ENCODE data around the gene RAP1B. TPM values are rescaled to one million over a fixed set of nuclear protein-coding genes. Genes with fewer than 3 reads are reported as not detected.
A peak's percentile ranks its signal among the peaks of the same experiment; 100 is the strongest.

The RAP1B gene
- total RNA-seq, 4 donors from 2014 or later = 133 to 232 (median 193) TPM

DNA sequence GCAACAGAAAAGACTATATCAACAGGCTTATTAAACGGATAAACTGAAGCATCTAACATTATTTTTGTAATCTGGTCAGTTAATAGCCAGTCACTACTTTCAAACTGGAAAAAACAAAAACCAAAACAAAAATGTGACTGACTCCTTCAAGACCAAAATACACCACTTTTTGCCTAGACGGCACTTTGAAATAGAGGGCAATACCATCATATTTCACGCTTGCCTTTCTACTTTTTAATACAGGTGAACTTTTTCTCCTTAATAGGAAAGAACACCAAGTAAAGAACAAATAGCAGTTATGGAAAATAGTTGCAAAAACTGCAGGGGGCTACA lies 75.5 kb downstream of the RAP1B start:
- Histone ChIP-seq H3K36me3 (peaks cover 0 to 3% of the 10 kb centered on the region in 2 donors), H3K4me1 (peaks cover 6 to 9% of the 10 kb centered on the region in 2 donors), H3K27ac (peak overlapping the region; percentile 40 to 77 (median 75)), H3K4me3 (replicated peaks in 1 of 3) (peak overlapping the region in 2 of 3 donors; percentile 64 to 82), H3K27me3 (no peaks in the 10 kb centered on the region), H3K9me3 (no peaks in the 10 kb centered on the region)
- DNase-seq = no peak
- WGBS, 2 donors = 45 to 54% methylated on average over 3 of the region's 3 CpGs
- intact Hi-C loops (cut with DNase I) = loop anchor here (10.0 kb wide), 1 partner anchor 331 kb away; no protein-coding TSS in a partner anchor
- TF ChIP-seq, protein P1, sequence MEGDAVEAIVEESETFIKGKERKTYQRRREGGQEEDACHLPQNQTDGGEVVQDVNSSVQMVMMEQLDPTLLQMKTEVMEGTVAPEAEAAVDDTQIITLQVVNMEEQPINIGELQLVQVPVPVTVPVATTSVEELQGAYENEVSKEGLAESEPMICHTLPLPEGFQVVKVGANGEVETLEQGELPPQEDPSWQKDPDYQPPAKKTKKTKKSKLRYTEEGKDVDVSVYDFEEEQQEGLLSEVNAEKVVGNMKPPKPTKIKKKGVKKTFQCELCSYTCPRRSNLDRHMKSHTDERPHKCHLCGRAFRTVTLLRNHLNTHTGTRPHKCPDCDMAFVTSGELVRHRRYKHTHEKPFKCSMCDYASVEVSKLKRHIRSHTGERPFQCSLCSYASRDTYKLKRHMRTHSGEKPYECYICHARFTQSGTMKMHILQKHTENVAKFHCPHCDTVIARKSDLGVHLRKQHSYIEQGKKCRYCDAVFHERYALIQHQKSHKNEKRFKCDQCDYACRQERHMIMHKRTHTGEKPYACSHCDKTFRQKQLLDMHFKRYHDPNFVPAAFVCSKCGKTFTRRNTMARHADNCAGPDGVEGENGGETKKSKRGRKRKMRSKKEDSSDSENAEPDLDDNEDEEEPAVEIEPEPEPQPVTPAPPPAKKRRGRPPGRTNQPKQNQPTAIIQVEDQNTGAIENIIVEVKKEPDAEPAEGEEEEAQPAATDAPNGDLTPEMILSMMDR (IDR thresholded peaks at IDR 0.05) = no peak
- no peak for TF ChIP-seq POLR2A (IDR thresholded peaks at IDR 0.05)

DNA sequence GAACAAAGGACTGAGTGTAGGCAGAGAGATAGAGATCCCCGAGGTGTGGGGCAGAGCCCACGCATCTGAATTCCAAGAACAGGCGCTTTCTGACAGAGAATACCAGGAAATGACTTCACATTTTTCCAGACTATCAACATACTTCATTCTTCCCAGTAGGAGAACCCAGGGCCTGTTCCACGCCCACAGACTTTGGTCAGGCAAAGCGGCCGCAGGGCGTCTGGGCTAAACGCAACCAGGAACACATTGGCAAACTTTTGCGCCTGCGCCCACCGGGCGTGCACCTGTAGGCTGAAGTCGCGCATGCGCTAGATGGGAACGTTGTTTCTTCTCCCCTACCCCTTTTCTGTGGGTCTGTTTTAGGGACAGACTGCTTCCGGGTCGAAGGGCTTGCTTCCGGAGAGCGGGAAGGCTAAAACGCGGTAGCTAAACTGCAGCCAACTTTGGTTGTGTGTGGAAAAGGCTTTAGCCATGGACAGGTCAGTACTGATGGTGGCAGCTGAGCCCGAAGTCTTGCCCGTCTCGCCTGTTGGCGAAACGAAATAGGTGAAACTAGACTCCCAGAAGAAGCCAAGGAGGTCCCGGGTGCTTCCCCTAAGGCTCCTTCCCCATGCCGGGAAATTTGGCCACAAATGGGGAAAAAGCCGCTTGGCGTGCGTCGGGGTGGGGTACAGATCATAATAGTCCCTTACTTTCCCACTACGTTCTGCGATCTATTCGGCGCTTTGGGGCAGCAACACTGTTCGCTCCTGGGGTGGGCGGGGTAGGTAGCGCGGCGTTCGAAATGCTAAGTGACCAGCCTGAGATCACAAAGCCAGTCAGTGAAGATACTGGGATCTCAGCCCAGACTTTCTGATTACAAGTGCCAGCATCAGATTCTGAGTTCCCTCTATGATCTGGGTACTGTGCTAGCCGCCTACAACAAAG lies 76.2 kb downstream of the RAP1B start, which contains the start of gene NUP107:
NUP107 (plus strand) TSS at position 384 of the 927 bp plus-strand sequence; CDS start at position 472, 88 bp downstream.
- no peaks in the 10 kb centered on the region for H3K9me3 ChIP-seq
- peaks cover 6 to 9% of the 10 kb centered on the region in 2 donors for H3K4me1 ChIP-seq
- peak within 1 kb of the TSS; percentile 64 to 82 (median 78) for H3K4me3 ChIP-seq (replicated peaks in 1 of 3)
- intact Hi-C loops (cut with DNase I) = loop anchor here (10.0 kb wide), 1 partner anchor 332 kb away; no protein-coding TSS in a partner anchor
- WGBS, 2 donors = 0 to 2% methylated on average over 33 to 40 of the region's 44 CpGs
- H3K36me3 ChIP-seq = peaks cover 0 to 4% of the 10 kb centered on the region in 2 donors
- peak within 1 kb of the TSS; percentile 40 to 77 (median 75) for H3K27ac ChIP-seq
- TF ChIP-seq, protein P1 (IDR thresholded peaks at IDR 0.05) = peak in 4 of 6 experiments; percentile 9 to 38 (median 28)
- peak in 1 of 2 donors; percentile 72 for TF ChIP-seq POLR2A (IDR thresholded peaks at IDR 0.05)
- no peaks in the 10 kb centered on the region for H3K27me3 ChIP-seq
- DNase-seq = peak; percentile 100

DNA sequence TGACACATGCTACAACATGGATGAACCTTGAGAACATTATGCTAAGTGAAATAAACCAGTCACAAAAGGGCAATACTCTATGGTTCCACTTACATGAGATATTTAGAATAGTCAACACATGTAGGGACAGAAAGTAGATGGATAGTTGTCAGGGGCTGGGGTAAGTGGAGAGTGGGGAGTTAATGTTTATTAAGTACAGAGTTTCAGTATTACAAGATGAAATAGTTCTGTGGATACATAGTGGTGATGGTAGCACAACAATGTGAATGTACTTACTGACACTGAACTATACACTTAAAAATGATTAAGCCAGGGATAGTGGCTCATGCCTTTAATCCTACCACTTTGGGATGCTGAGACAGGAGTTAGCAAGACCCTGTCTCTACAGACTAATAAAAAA lies 84.8 kb downstream of the RAP1B start:
- TF ChIP-seq, protein P1 (IDR thresholded peaks at IDR 0.05) = no peak
- no peak for TF ChIP-seq POLR2A (IDR thresholded peaks at IDR 0.05)

DNA sequence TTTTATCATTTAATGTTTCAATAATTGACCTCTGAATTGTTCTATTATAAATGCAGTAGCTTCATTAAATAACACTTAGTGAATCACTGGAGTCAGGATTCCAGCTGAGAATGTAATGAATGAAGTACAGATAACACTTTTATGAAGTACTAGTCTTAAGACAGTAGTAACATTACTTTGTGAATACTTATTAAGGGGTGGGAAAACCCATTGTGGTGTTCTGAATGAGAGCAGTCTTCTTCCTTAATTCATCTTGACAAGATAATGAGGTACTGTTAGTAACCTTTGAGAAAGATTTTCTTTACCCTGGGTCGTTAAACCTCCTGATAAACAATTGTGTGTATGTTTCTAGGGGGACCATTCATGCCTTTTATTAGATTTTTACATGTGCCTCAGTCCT lies 88.8 kb downstream of the RAP1B start:
- TF ChIP-seq, protein P1 (IDR thresholded peaks at IDR 0.05) = no peak
- no peak for TF ChIP-seq POLR2A (IDR thresholded peaks at IDR 0.05)
- Histone ChIP-seq H3K4me3 (replicated peaks in 1 of 3) (no peak overlapping the region), H3K36me3 (peaks cover 29 to 46% of the 10 kb centered on the region in 2 donors), H3K4me1 (no peaks in the 10 kb centered on the region), H3K9me3 (no peaks in the 10 kb centered on the region), H3K27me3 (no peaks in the 10 kb centered on the region), H3K27ac (no peak overlapping the region)
- DNase-seq = no peak
- 86 to 95% methylated on average over 1 of the region's 1 CpG for WGBS, 2 donors
- intact Hi-C loops (cut with DNase I) = no loop called here

More for the DNA sequence above, 84.8 kb downstream of the RAP1B start:
- Histone ChIP-seq H3K4me1 (no peaks in the 10 kb centered on the region), H3K4me3 (replicated peaks in 1 of 3) (no peak overlapping the region), H3K27ac (no peak overlapping the region), H3K27me3 (no peaks in the 10 kb centered on the region), H3K9me3 (no peaks in the 10 kb centered on the region), H3K36me3 (peaks cover 27 to 46% of the 10 kb centered on the region in 2 donors)
- no peak for DNase-seq
- intact Hi-C loops (cut with DNase I) = no loop called here

Small RNA genes within 50 kb of the gene (small RNA-seq; reads per million reads assigned to genes)
- gene RF00017 (not detected), gene SNORA70G (not detected)

Other genes with a start within 250 kb of the RAP1B start
- gene NUP107, start 76.1 kb downstream of the RAP1B start, total RNA-seq = 10 to 100 TPM; 36.1 to 83.6 (median 43.5) TPM
- 1 to 10 TPM; 2.1 to 4.0 (median 2.3) TPM for gene SLC35E3, start 135.3 kb downstream of the RAP1B start, total RNA-seq
- 100 to 1,000 TPM in 2 of 4 donors, 10 to 100 TPM in 2; 56.7 to 124 (median 91.6) TPM for gene MDM2, start 197.3 kb downstream of the RAP1B start, total RNA-seq

Measured in thyroid gland (tissue), 4 donors.